Type B pancreatic cell (in vitro differentiated cells): ENCODE data around the gene TOGARAM2. TPM values are rescaled to one million over a fixed set of nuclear protein-coding genes. Genes with fewer than 3 reads are reported as not detected.
"Not testable (repeated sequence)": the region's sequence is repeated elsewhere in the genome, so short reads cannot be mapped to it uniquely, and the experiment has no call there.

Experiments used
- DNase-seq: peaks from one replicate; pipeline ENCODE4 v3.0.0; 2021; ENCODE audit warnings: mixed read lengths; ENCODE audit not compliant: unreplicated experiment; ENCODE audit errors: extremely low spot score
- H3K27ac Mint-ChIP-seq: 2 replicates; pipeline ENCODE4 v1.8.0; 2021; ENCODE audit warnings: mild to moderate bottlenecking, mixed read lengths
- H3K27me3 Mint-ChIP-seq: 2 replicates; pipeline ENCODE4 v1.8.0; 2021; ENCODE audit warnings: mixed read lengths
- H3K36me3 Mint-ChIP-seq: 2 replicates; pipeline ENCODE4 v1.8.0; 2021; ENCODE audit warnings: mixed read lengths
- H3K4me1 Mint-ChIP-seq: one replicate; pipeline ENCODE4 v1.8.0; 2021; ENCODE audit warnings: mixed read lengths; ENCODE audit not compliant: unreplicated experiment
- H3K4me3 Mint-ChIP-seq: 2 replicates; pipeline ENCODE4 v1.8.0; 2021; ENCODE audit warnings: mild to moderate bottlenecking, mixed read lengths
- H3K9me3 Mint-ChIP-seq: 2 replicates; pipeline ENCODE4 v1.8.0; 2021; ENCODE audit warnings: mixed read lengths
- total RNA-seq: library from RNA; stranded (reverse); gene quantifications from 2 replicates; pipeline ENCODE4 v1.2.1, GENCODE V29; 2021; ENCODE audit warnings: low replicate concordance
- TF ChIP-seq, protein P1 (sequence below): fragments of 200-600 bp; sonication (generic); conservative IDR thresholded peaks from 2 replicates; pipeline ENCODE4 v1.5.0; 2021; ENCODE audit warnings: antibody characterized with exemption, mild to moderate bottlenecking

The TOGARAM2 gene
- total RNA-seq, 1 donor from 2014 or later: 1.6 TPM

DNA sequence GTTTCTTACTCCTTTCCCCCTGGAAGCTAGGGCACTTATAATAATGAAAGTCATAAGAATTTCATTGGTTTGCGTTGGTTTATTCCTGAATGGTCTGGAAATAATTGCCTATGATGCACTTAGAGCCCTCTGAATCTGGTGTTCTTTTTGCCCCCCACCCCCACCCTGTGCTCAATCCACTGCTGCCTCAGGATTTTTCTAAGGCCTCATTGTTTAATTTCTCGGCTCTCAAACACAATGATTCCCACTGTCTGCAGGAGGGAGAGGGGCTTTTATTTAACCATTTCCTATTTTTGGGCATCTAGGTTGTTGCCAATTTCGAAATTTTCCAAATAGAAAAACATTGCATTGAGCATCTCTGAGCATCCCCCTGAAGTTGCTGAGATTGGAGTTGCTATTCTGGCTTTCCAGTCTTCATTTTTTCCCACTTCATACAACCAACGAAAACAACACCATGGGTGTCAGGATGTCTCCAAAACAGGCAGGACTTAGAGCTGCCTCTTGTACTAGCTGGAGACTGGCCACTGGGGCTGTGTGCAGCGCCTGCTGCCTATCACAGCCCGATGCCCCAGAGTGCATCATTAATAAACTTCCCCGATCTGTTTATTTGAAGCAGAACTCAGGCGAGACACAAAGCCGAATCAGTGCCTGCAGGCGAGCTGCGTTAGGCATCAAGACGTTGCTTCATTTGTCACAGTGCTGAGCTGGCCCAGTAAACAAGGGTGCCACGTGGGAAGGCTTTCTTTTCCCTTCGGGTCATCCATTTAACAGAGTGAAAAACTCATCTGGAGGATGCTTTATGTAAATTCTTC is 95.0 kb downstream of the TOGARAM2 start:
- peaks cover 9% of the 10 kb centered on the region for H3K27me3 Mint-ChIP-seq
- H3K36me3 Mint-ChIP-seq: no peaks in the 10 kb centered on the region
- peaks cover 4% of the 10 kb centered on the region for H3K9me3 Mint-ChIP-seq
- peak overlapping the region; percentile 24 for H3K4me3 Mint-ChIP-seq
- peak overlapping the region; percentile 9 for H3K27ac Mint-ChIP-seq
- peaks cover 8% of the 10 kb centered on the region for H3K4me1 Mint-ChIP-seq
- no peak for DNase-seq
- TF ChIP-seq, protein P1, sequence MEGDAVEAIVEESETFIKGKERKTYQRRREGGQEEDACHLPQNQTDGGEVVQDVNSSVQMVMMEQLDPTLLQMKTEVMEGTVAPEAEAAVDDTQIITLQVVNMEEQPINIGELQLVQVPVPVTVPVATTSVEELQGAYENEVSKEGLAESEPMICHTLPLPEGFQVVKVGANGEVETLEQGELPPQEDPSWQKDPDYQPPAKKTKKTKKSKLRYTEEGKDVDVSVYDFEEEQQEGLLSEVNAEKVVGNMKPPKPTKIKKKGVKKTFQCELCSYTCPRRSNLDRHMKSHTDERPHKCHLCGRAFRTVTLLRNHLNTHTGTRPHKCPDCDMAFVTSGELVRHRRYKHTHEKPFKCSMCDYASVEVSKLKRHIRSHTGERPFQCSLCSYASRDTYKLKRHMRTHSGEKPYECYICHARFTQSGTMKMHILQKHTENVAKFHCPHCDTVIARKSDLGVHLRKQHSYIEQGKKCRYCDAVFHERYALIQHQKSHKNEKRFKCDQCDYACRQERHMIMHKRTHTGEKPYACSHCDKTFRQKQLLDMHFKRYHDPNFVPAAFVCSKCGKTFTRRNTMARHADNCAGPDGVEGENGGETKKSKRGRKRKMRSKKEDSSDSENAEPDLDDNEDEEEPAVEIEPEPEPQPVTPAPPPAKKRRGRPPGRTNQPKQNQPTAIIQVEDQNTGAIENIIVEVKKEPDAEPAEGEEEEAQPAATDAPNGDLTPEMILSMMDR: no peak

DNA sequence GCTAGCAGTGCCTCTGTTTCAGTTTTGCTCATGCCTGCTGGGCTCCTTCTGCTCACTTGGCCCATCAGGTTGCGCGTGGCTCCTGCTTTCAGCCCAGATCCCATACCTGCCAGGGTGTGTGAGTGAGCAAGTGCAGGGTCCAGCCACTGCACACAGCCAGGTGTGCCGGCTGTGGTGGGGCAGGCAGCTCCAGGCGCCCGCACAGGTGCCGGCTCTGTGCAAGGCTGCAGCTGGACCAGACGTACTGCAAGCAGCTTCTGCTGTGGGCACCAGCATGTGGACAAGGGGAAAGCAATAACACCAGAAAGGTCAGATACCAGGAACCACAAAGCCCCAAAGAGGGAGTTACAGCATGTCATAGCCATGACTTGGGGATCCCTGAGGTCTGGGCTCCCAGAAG is 98.8 kb downstream of the TOGARAM2 start:
- no peak for DNase-seq
- TF ChIP-seq, protein P1: no peak
- Mint-ChIP-seq H3K36me3 (no peaks in the 10 kb centered on the region), H3K27ac (no peak overlapping the region), H3K27me3 (peaks cover 7% of the 10 kb centered on the region), H3K9me3 (peaks cover 4% of the 10 kb centered on the region), H3K4me3 (no peak overlapping the region), H3K4me1 (peaks cover 8% of the 10 kb centered on the region)

DNA sequence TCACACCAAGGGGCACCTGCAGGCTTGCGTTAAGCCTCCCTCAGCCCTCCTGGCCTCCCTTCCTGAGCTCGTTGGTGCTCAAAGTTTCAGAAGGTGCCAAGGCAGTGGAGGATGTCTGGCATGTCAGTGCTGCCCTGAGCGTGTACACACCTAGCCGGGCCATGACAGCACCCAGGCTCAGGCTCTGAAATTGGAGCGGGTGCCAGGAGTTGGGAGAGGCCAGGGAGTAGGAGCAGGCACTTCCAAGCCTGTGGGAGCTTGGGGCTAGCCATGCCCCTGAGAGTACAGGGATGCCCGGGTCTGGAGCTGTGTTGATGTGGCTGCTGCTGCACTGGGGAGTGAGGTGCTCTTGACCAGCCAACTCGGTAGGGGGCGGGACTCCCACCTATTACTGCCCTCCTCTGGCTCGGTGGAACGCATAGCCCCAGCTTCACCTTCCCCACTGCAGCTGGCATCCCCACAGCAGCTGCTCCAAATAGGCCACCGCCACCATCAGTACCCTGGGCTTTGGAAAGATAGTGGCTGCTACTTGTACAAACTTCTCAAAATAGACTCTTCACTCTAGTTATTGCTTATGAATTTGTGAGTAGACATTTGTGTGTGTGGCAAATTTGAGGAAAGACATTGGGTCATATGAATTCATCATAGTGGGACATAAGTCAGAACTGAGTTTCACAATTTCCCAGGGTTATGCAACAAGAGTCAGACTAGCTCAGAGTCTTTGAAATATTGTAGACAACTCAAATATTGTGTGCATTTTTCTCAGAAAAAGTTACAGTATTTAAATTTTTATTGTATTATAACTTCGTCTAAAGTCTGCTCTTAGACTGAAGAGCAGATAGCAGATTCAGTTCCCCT is 100.0 kb downstream of the TOGARAM2 start:
- Mint-ChIP-seq H3K27me3 (peaks cover 5% of the 10 kb centered on the region), H3K9me3 (peaks cover 4% of the 10 kb centered on the region), H3K4me3 (no peak overlapping the region), H3K36me3 (no peaks in the 10 kb centered on the region), H3K4me1 (peaks cover 6% of the 10 kb centered on the region), H3K27ac (no peak overlapping the region)
- no peak for DNase-seq
- TF ChIP-seq, protein P1: no peak

DNA sequence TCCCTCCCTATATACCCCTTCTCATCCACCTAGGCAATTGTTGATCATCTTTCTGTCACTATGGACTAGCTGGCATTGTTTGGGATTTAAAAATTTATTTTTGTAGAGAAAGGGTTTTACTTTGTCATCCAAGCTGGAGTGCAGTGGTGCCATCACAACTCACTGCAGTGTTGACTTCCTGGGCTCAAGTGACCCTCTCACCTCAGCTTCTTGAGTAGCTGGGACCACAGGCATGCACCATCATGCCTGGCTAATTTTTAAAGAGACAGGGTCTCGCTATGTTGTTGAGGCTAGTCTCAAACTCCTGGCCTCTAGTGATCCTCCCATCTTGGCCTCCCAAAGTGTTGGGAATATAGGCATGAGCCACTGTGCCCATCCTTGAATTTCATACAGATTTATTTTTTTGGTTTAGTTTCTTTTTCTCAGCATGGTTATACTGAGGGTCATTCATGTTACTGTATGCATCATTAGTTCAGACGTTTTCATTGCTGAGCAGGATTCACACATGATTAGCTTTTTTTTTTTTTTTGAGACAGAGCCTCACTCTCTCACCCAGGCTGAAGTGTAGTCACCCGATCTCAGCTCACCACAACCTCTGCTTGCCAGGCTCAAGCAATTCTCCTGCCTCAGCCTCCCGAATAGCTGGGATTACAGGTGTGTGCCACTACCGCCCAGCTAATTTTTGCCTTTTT is 101.9 kb downstream of the TOGARAM2 start:
- Mint-ChIP-seq H3K4me3 (no peak overlapping the region), H3K36me3 (no peaks in the 10 kb centered on the region), H3K9me3 (no peaks in the 10 kb centered on the region), H3K4me1 (no peaks in the 10 kb centered on the region), H3K27ac (no peak overlapping the region), H3K27me3 (no peaks in the 10 kb centered on the region)
- TF ChIP-seq, protein P1: no peak
- DNase-seq: no peak

DNA sequence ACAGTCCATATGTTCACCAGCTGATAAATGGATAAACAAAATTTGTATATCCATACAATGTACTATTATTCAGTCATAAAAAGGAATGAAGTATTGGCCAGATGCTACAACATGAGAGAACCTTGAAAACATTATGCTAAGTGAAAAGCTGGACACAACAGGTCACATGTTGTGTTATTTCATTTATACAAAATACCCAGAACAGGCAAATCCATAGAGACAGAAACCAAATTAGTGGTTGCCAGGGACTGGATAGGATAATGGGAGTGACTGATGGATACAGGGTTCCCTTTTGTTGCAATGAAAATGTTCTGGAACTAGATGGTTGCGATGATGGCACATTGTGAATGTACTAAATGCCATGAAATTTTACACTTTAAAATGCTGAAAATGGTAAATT is 103.5 kb downstream of the TOGARAM2 start:
- TF ChIP-seq, protein P1: no peak
- Mint-ChIP-seq H3K4me1 (no peaks in the 10 kb centered on the region), H3K36me3 (no peaks in the 10 kb centered on the region), H3K4me3 (no peak overlapping the region), H3K27me3 (peaks cover 3% of the 10 kb centered on the region), H3K27ac (no peak overlapping the region), H3K9me3 (no peaks in the 10 kb centered on the region)
- no peak for DNase-seq

DNA sequence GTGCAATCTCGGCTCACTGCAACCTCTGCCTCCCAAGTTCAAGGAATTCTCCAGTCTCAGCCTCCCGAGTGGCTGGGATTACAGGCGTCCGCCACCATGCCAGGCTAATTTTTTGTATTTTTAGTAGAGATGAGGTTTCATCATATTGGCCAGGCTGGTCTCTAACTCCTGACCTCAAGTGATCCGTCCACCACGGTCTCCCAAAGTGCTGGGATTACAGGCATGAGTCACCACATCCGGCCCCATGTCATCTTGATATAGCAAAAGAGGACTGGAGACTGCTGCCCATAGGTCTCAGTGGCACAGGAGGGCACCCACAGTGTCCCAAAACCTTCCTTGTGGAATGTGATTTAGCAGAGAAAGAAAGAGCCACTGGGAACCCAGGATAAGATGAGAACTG is 109.2 kb downstream of the TOGARAM2 start:
- not testable (repeated sequence) for H3K27me3 Mint-ChIP-seq, H3K4me1 Mint-ChIP-seq, H3K36me3 Mint-ChIP-seq, DNase-seq, H3K9me3 Mint-ChIP-seq, H3K4me3 Mint-ChIP-seq, H3K27ac Mint-ChIP-seq
